Spinal cord (tissue), 10 donors: ENCODE measurements around the gene NCKAP5. TPM values are rescaled to one million over a fixed set of nuclear protein-coding genes. Genes with fewer than 3 reads are reported as not detected.

ENCODE experiments used
- DNase-seq, 6 donors: peaks; one replicate each; pipeline versions ENCODE4 v3.0.0 to v3.0.0-alpha.2; 2013 to 2015; ENCODE audit warnings: low spot score in 6 of 6, low read depth in 4 of 6
- H3K27ac ChIP-seq: one replicate; pipeline ENCODE4 v1.5.1; 2013; ENCODE audit warnings: low read depth, low read length, control low read depth
- H3K27me3 ChIP-seq: one replicate; pipeline ENCODE4 v1.6.1; 2013; ENCODE audit warnings: low read length; ENCODE audit not compliant: control insufficient read depth, insufficient read depth
- H3K36me3 ChIP-seq: one replicate; pipeline ENCODE4 v1.6.1; 2013; ENCODE audit warnings: low read length; ENCODE audit not compliant: control insufficient read depth, insufficient read depth
- H3K4me1 ChIP-seq: one replicate; pipeline ENCODE4 v1.6.1; 2013; ENCODE audit warnings: low read length; ENCODE audit not compliant: control insufficient read depth, insufficient read depth
- H3K4me3 ChIP-seq: one replicate; pipeline ENCODE4 v1.5.1; 2013; ENCODE audit warnings: low read depth, low read length, control low read depth
- H3K9me3 ChIP-seq: one replicate; pipeline ENCODE4 v1.6.1; 2013; ENCODE audit warnings: low read length; ENCODE audit not compliant: control insufficient read depth, insufficient read depth
- WGBS: methylation state at CpG from one replicate; pipeline ENCODE4 v1.1.5; 2013; ENCODE audit warnings: missing lambda C conversion rate; ENCODE audit not compliant: insufficient coverage; 5-methylcytosine and 5-hydroxymethylcytosine counted together
- polyA plus RNA-seq, 2 donors: library from polyadenylated mRNA; unstranded; fragments of 120-200 nt; gene quantifications; one replicate each; pipeline ENCODE4 v1.2.1, GENCODE V29; 2013; ENCODE audit not compliant: insufficient read length in 2 of 2
- total RNA-seq, 2 donors: library from RNA; depleted of rRNA in 1 of 2; stranded (reverse); fragments of 120-200 nt in 1 of 2; fragments of >200 nt in 1 of 2; gene quantifications; one replicate each; pipeline versions ENCODE4 v1.2.3 to v1.2.4, GENCODE V29; 2013 to 2014
- donor health status: healthy.

The NCKAP5 gene
- total and polyA plus RNA-seq, 4 donors, result 8.9 to 17.7 (median 11.6) TPM

DNA sequence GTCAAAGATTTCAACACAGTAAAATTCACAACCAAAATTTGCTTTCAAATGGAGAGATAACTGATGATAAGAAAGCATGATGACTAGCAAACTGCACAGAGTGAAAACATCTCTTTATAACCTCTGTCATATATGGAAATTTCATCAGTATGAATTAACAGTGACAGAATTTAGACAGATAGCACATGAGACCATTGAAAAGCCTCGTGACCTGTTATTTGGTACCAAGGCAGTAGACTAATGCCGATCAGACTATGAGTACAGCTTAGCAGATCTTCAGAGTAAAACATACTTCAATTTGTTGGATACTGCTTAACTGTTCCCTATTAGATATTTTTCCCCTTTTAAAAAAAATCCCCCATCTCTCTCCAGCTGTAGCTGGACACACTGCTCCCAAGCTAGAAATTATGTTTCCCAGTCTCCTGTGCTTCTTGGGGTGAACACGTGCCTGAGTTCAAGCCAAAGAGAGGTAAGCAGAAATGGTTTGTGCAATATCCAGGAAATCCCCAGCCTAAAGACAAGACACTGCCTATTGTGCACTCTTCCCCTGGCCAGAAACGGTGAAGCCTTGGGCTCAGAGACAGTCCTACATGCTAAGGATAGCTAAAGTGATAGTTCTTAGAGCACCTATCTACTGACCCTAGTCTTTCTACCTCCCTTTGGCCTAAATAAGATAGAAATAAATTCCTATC, 256.1 kb downstream of the NCKAP5 start:
- H3K9me3 ChIP-seq, result no peaks in the 10 kb centered on the region
- H3K27ac ChIP-seq, result no peak overlapping the region
- no peaks in the 10 kb centered on the region for H3K36me3 ChIP-seq
- H3K4me3 ChIP-seq, result no peak overlapping the region
- H3K4me1 ChIP-seq, result no peaks in the 10 kb centered on the region
- H3K27me3 ChIP-seq, result no peaks in the 10 kb centered on the region
- no peak for DNase-seq
- 89% methylated on average over 3 of the region's 4 CpGs for WGBS

DNA sequence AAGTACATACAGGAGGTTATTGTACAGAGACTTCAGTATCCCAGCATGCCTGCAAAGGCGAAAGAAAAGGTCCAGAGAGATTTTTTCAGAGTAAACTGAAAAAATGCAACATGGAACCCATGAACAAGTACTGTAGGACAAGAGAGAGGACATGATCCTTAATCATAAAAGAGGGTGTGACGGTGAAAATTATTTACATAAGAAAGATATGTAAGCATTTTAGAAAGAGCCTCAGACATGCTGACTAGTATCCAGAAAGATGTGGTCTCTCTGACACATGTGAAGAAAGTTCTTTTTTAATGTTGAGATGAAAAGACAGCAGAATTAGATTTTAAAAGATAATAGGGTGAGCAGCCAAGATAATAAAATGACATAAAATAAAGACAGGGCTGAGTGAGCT, 262.0 kb downstream of the NCKAP5 start:
- WGBS, result 71% methylated on average over 1 of the region's 2 CpGs
- no peak for DNase-seq
- Histone ChIP-seq H3K27ac (no peak overlapping the region), H3K27me3 (no peaks in the 10 kb centered on the region), H3K4me1 (no peaks in the 10 kb centered on the region), H3K36me3 (no peaks in the 10 kb centered on the region), H3K9me3 (no peaks in the 10 kb centered on the region), H3K4me3 (no peak overlapping the region)

DNA sequence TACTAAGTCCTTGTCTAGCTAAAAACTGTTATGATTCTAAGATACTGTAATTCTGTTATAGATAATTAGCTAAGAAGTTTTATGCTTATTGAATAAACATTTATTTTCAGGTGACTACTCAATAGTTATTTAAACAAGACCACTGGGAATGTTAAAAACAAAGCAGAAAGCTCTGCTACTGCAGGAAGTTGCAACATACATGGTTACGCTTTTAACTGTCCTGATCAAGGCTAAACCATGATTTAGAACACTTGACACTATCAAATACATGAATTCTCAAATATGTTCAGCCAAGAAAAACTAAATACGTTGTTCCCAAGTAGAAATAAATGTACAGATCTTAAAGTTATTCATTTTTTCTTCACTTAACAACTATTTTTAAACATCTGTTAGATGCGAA, 263.9 kb downstream of the NCKAP5 start:
- WGBS, result 100% methylated on average over 1 of the region's 3 CpGs
- no peaks in the 10 kb centered on the region for H3K27me3 ChIP-seq
- no peaks in the 10 kb centered on the region for H3K36me3 ChIP-seq
- no peaks in the 10 kb centered on the region for H3K4me1 ChIP-seq
- no peak overlapping the region for H3K4me3 ChIP-seq
- no peaks in the 10 kb centered on the region for H3K9me3 ChIP-seq
- no peak for DNase-seq
- no peak overlapping the region for H3K27ac ChIP-seq

DNA sequence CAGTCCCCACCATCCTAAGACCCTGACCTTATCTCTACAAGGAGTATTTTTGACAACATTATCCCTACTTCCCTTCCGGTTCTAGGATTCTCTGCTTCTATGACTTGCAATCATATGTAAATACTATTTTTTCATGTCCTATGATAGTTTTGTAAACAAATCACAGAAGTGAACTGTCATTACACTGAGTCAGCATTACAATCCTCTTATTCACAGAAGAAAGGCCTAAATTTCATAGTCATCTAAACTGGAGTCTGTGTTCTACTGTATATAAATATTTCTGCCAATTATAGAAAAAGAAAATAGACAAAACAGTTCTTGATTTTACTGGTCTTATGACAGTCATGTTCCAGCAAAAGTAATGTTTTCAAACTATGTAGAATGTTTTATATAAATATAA, 265.1 kb downstream of the NCKAP5 start:
- H3K27ac ChIP-seq, result no peak overlapping the region
- no peak for DNase-seq
- H3K4me3 ChIP-seq, result no peak overlapping the region
- H3K4me1 ChIP-seq, result no peaks in the 10 kb centered on the region
- no peaks in the 10 kb centered on the region for H3K36me3 ChIP-seq
- no peaks in the 10 kb centered on the region for H3K27me3 ChIP-seq
- no CpG with 5 or more reads among the region's 1 CpG for WGBS
- H3K9me3 ChIP-seq, result no peaks in the 10 kb centered on the region

DNA sequence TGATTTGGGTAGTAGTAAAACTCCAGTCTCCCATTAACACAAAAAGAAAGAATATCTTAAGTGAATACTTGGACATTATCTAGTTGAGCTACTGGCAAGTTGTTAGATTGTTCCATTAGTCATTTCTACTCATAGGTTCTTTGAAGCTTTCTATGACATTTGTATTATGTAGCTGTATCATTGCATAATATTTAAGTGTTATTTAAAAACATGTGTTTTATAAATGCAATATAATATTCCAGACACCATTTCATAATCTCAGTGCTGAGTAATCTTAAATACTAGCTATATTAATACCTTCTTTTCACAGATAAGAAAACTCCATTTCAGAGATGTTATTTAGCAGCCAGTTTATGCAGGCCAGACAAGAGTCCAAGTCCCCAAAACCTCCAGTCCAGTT, 271.9 kb downstream of the NCKAP5 start:
- H3K4me1 ChIP-seq, result no peaks in the 10 kb centered on the region
- H3K27ac ChIP-seq, result no peak overlapping the region
- no peaks in the 10 kb centered on the region for H3K9me3 ChIP-seq
- DNase-seq, result no peak
- H3K4me3 ChIP-seq, result no peak overlapping the region
- no peaks in the 10 kb centered on the region for H3K36me3 ChIP-seq
- H3K27me3 ChIP-seq, result no peaks in the 10 kb centered on the region

DNA sequence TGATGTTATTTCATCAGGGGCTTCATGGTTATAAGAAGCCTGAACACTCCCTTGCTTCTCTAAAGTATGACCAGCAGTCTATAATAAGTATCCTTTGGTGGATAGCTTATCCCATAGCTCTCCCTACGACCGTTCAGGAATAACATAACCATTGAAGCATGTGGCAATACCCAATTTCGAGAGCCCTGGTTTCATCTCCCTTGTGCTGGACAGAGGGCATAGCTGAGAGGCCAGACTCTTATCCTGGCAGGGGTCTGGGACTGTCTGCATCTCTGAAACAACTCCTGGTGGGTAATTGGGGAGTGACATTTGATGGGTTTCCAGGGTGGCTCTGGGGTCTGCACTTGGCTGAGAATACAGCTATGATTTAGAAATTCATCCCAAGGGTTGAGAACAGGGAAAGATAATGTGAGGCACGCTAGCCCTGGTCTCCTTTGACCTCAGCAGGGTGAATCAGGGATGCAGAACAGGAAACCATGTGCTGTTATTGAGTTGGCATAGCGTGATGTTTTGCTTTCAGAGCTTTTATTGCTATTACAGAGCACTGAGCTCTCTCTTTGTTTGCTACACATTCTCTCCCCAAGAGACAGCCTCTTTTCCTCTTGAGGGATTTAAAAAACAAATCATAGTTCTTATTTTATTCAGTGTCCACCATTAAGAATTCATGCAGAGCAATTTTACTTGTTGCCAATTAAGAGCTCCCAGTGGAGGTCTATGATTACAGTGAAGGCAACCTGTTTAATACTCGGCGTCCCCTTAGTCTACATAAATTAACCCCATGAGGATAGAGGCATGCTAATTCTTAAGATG, 274.5 kb downstream of the NCKAP5 start:
- H3K9me3 ChIP-seq, result no peaks in the 10 kb centered on the region
- H3K36me3 ChIP-seq, result no peaks in the 10 kb centered on the region
- no peak overlapping the region for H3K27ac ChIP-seq
- WGBS, result 50% methylated on average over 2 of the region's 7 CpGs
- no peaks in the 10 kb centered on the region for H3K27me3 ChIP-seq
- H3K4me1 ChIP-seq, result no peaks in the 10 kb centered on the region
- peak in 2 of 6 donors; percentile 7 to 78 for DNase-seq
- no peak overlapping the region for H3K4me3 ChIP-seq

DNA sequence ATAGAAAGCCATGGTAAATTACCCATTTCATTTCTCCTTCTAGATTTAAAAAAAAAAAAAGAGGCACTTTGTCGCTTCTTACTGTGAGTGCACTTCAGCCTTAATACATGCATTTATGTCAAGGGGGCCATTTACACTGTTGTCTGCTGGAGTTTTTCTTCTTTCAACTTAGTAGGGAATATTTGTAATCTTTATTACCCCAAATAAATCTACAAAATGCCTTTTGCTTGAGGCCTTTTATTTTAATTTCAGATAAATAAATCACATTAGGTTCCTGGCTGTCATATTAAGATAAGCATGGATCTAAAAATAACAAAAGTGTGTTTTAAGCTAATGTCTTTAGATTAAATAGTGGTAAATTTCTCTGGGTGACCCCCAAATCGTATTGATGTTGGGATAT, 276.0 kb downstream of the NCKAP5 start:
- DNase-seq, result peak in 1 of 6 donors; percentile 51
- no peak overlapping the region for H3K4me3 ChIP-seq
- no peaks in the 10 kb centered on the region for H3K36me3 ChIP-seq
- no peak overlapping the region for H3K27ac ChIP-seq
- no peaks in the 10 kb centered on the region for H3K9me3 ChIP-seq
- no peaks in the 10 kb centered on the region for H3K27me3 ChIP-seq
- H3K4me1 ChIP-seq, result no peaks in the 10 kb centered on the region
- WGBS, result 50% methylated on average over 1 of the region's 2 CpGs

DNA sequence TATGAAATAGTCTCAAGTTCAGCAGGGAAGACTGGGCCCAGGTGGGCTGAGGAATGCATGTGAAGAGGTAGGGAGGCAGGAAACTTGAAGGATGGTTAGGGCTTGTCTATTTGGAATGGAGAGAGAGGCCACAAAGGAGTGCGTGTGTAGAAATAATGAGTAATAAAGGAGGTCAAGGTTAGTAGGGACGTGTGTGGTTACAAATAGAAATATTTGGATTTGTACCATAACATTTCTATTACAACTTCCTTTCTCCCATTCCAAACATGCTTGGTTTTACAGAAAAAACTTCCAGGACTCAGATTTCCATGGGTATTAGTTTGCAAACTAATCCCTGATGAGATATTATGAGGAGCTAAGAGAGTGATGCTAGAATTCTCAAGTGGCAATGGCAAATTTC, 280.6 kb downstream of the NCKAP5 start:
- H3K4me3 ChIP-seq, result no peak overlapping the region
- H3K27me3 ChIP-seq, result no peaks in the 10 kb centered on the region
- WGBS, result no CpG with 5 or more reads among the region's 2 CpGs
- DNase-seq, result no peak
- no peaks in the 10 kb centered on the region for H3K4me1 ChIP-seq
- no peaks in the 10 kb centered on the region for H3K9me3 ChIP-seq
- H3K27ac ChIP-seq, result no peak overlapping the region
- H3K36me3 ChIP-seq, result no peaks in the 10 kb centered on the region

DNA sequence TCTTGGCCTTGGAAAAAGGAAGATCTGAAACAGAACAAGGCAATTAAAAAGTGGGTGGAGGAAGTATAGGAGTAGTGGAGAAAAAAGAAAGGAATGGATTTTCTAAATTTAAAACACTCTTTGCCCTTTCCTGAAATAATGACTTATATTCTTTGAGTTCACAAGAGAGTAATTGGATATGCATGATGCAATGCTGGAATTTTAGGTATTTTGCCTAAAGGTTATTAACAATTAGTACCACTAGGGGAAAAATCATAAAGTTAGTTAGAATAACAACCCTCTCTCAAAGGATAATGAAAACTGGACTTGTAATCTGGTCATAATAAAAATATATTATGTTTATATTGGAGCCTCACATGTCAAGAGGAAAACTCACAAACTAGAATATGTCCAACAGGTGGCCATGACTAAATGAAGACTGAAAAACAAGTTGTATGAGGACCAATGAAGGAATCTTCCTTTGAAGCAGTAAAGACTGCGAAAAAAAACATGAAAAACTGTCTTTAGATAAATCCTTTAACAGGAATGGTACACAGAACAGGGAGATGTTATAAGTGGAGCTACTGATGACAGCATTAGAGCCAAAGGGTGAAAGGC, 281.8 kb downstream of the NCKAP5 start:
- no peaks in the 10 kb centered on the region for H3K27me3 ChIP-seq
- H3K4me1 ChIP-seq, result no peaks in the 10 kb centered on the region
- no peak overlapping the region for H3K27ac ChIP-seq
- WGBS, result no CpG with 5 or more reads among the region's 1 CpG
- no peak overlapping the region for H3K4me3 ChIP-seq
- no peak for DNase-seq
- no peaks in the 10 kb centered on the region for H3K9me3 ChIP-seq
- no peaks in the 10 kb centered on the region for H3K36me3 ChIP-seq

DNA sequence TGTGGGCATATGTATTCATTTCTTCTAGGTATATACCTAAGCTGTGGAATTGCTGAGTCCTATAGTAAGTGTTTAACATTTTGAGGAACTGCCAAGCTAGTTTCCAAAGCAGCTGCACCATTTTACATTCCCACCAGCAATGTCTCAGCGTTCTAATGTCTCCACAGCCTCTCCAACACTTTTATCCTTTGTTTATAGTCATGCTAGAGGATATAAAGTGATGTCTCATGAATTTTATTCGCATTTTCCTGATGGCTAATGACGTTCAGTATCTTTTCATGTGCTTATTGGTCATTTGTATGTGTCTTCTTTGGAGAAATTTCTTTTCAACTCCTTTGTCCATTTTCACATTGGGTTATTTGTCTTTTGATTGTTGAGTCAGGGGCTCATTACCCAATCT, 295.2 kb downstream of the NCKAP5 start:
- DNase-seq, result no peak
- no peaks in the 10 kb centered on the region for H3K9me3 ChIP-seq
- no peak overlapping the region for H3K4me3 ChIP-seq
- no CpG with 5 or more reads among the region's 3 CpGs for WGBS
- no peaks in the 10 kb centered on the region for H3K4me1 ChIP-seq
- no peaks in the 10 kb centered on the region for H3K36me3 ChIP-seq
- no peaks in the 10 kb centered on the region for H3K27me3 ChIP-seq
- H3K27ac ChIP-seq, result no peak overlapping the region
